ENCODE measurements around the gene NADSYN1.

Gene NADSYN1

DNA sequence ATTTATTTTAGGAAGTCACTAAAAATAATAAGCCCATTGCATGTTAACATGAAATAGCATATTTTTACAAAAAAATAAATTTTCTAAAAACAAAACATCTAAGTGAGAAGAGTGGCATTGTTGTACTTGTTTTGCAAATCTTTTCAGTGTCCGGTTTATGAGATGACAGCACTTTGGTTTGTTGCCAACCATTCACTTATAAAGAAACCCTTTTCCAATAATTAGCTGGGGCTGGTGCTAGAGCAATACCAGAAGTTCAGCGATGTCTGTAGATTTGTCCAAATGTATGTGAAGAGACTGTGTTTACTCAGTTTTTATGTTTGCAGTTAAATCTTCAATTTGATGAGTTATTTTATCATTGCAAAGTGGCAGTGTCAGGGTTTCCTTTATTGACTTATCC lies 52.0 kb downstream of the NADSYN1 start:
- in situ Hi-C loops (cut with MboI; ENCODE audit: low sequenced_read_pairs, unreplicated experiment) = no loop called here
- DNase-seq (ENCODE audit: low spot score) = no peak
- TF ChIP-seq CTCF (IDR thresholded peaks at IDR 0.05; ENCODE audit: borderline replicate concordance, control extremely low read depth, extremely low read depth, insufficient read depth, missing control alignments) = no peak

DNA sequence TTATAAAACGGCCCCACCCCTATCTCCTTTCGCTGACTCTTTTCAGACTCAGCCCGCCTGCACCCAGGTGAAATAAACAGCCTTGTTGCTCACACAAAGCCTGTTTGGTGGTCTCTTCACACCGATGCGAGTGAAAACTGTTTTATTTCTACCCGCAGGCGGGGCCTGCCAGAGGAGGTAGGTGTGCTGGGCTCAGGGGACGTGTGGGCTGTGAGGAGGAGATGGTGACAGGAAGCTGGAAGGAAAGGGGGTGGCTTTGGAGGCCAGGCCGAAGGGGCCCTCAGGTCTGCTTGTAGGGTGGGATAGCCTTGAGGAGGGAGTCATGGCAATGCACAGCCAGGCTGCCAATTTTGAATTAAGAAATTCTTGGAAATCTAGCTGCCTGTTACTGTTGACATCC lies 52.8 kb downstream of the NADSYN1 start:
- no peak for DNase-seq (ENCODE audit: low spot score)
- no peak for TF ChIP-seq CTCF (IDR thresholded peaks at IDR 0.05; ENCODE audit: borderline replicate concordance, control extremely low read depth, extremely low read depth, insufficient read depth, missing control alignments)
- in situ Hi-C loops (cut with MboI; ENCODE audit: low sequenced_read_pairs, unreplicated experiment) = no loop called here

DNA sequence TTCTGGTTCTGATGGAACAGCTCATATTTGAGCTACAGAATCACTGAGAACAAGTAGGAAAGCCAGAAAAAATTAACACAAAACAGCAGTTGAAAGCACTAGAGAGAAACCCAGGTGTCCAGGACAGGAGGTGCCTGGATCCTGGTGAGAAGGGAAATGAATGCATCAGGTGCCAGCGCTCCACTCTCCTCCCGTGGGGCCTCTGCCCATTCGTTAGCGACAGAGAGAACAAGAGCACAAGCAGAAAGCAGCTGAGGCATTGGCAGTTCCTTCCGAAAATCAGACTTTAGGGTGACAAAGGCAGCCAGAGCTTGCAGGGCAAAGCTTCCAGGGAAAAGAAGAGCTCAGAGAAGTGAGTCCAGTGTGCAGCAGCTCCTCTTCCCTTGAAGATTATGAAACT lies 54.1 kb downstream of the NADSYN1 start:
- in situ Hi-C loops (cut with MboI; ENCODE audit: low sequenced_read_pairs, unreplicated experiment) = no loop called here
- DNase-seq (ENCODE audit: low spot score) = no peak
- TF ChIP-seq CTCF (IDR thresholded peaks at IDR 0.05; ENCODE audit: borderline replicate concordance, control extremely low read depth, extremely low read depth, insufficient read depth, missing control alignments) = no peak

GRCh38 chr11:71518506-71519471 lies 65.8 kb downstream of the NADSYN1 start:
- no peak for DNase-seq (ENCODE audit: low spot score)
- TF ChIP-seq CTCF (IDR thresholded peaks at IDR 0.05; ENCODE audit: borderline replicate concordance, control extremely low read depth, extremely low read depth, insufficient read depth, missing control alignments) = no peak
- in situ Hi-C loops (cut with MboI; ENCODE audit: low sequenced_read_pairs, unreplicated experiment) = no loop called here

DNA sequence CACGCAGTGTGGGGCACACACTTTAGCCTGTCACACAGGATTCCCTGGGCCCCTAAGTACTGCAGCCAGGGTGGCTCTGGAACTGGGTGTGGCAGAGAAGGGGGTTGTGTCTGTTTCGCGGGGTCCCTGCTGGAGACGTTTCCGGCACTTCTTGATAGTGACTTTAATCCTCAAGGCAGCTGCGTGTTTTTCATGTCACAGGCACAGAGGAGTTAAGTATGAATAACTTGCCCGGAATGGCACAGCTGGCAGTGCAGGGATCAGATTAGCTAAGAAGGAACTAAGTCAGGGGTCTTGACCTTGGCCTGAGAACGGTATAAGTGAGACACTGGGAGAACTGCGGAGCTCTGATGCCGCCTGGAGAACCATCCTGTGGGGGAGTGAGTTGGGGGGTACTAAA lies 66.5 kb downstream of the NADSYN1 start:
- in situ Hi-C loops (cut with MboI; ENCODE audit: low sequenced_read_pairs, unreplicated experiment) = no loop called here
- TF ChIP-seq CTCF (IDR thresholded peaks at IDR 0.05; ENCODE audit: borderline replicate concordance, control extremely low read depth, extremely low read depth, insufficient read depth, missing control alignments) = no peak
- DNase-seq (ENCODE audit: low spot score) = no peak

GRCh38 chr11:71525188-71525937 lies 72.4 kb downstream of the NADSYN1 start:
- no peak for DNase-seq (ENCODE audit: low spot score)
- in situ Hi-C loops (cut with MboI; ENCODE audit: low sequenced_read_pairs, unreplicated experiment) = no loop called here
- TF ChIP-seq CTCF (IDR thresholded peaks at IDR 0.05; ENCODE audit: borderline replicate concordance, control extremely low read depth, extremely low read depth, insufficient read depth, missing control alignments) = no peak
